DMS 273 (cell line): Measurements from ENCODE around the gene CLEC11A.

Experiments used
- DNase-seq: peaks from one replicate; lab custom pipeline; 2025; ENCODE audit not compliant: unreplicated experiment; lab: John Stamatoyannopoulos, UW

The CLEC11A gene

GRCh38 chr19:50703915-50704796 is 19.0 kb upstream of the CLEC11A start:
- peak; percentile 33 for DNase-seq

GRCh38 chr19:50705422-50706019 is 17.6 kb upstream of the CLEC11A start:
- DNase-seq = peak; percentile 59

GRCh38 chr19:50706387-50706786 is 16.8 kb upstream of the CLEC11A start:
- DNase-seq = no peak

- no peak for DNase-seq
These were observed 14.8 kb upstream of the CLEC11A start for GRCh38 chr19:50708179-50708879.

GRCh38 chr19:50710094-50710493 is 13.1 kb upstream of the CLEC11A start:
- peak; percentile 46 for DNase-seq

- DNase-seq = no peak
These were observed 12.6 kb upstream of the CLEC11A start for GRCh38 chr19:50710612-50711011.

- no peak for DNase-seq
These were observed 12.0 kb upstream of the CLEC11A start for GRCh38 chr19:50711196-50711595.

- no peak for DNase-seq
These were observed 11.4 kb upstream of the CLEC11A start for GRCh38 chr19:50711805-50712204.

- DNase-seq = no peak
These were observed 10.3 kb upstream of the CLEC11A start for GRCh38 chr19:50712833-50713232.

- no peak for DNase-seq
These were observed 9.5 kb upstream of the CLEC11A start for GRCh38 chr19:50713556-50714236.

- DNase-seq = no peak
These were observed 6.8 kb upstream of the CLEC11A start for GRCh38 chr19:50716178-50717025.

GRCh38 chr19:50717026-50717723 is 6.0 kb upstream of the CLEC11A start:
- no peak for DNase-seq

GRCh38 chr19:50717891-50718254 is 5.3 kb upstream of the CLEC11A start:
- peak; percentile 24 for DNase-seq

GRCh38 chr19:50718255-50719118 is 4.7 kb upstream of the CLEC11A start:
- no peak for DNase-seq

- DNase-seq = no peak
These were observed 4.1 kb upstream of the CLEC11A start for GRCh38 chr19:50719119-50719435.

GRCh38 chr19:50719566-50719965 is 3.6 kb upstream of the CLEC11A start, which contains the start of gene SHANK1:
SHANK1 (minus strand) TSS chr19:50719802; CDS start chr19:50716919, 2,883 bp downstream.
- no peak for DNase-seq

GRCh38 chr19:50720181-50720920 is 2.8 kb upstream of the CLEC11A start:
- no peak for DNase-seq

GRCh38 chr19:50720921-50721381 is 2.2 kb upstream of the CLEC11A start:
- DNase-seq = peak; percentile 63
